Naive thymus-derived CD4-positive, alpha-beta T cell (primary cell): ENCODE measurements around the gene TTC7B. TPM values are rescaled to one million over a fixed set of nuclear protein-coding genes. Genes with fewer than 3 reads are reported as not detected.

Experiments used
- ATAC-seq: fragments of 150-1000 bp; cut with Tn5 transposase; 2 replicates; pipeline ENCODE4 v1.10.0; 2021; ENCODE audit warnings: mild to moderate bottlenecking, moderate library complexity
- CTCF ChIA-PET: fragments of 350-600 bp; sonication (Branson Sonifier 250); formaldehyde crosslinking; loops from one replicate; lab custom pipeline; 2021; ENCODE audit warnings: antibody characterized with exemption; lab: Charles Lee
- POLR2A ChIA-PET: fragments of 350-600 bp; sonication (Branson Sonifier 250); formaldehyde crosslinking; loops from one replicate; lab custom pipeline; 2021; ENCODE audit warnings: antibody characterized with exemption, inconsistent platforms; lab: Charles Lee
- DNase-seq, 9 donors: peaks; one replicate each; pipeline versions ENCODE4 v3.0.0 to v3.0.0-alpha.2; 2020 to 2022; ENCODE audit warnings: mixed read lengths in 1 of 9
- H3K27ac ChIP-seq: one replicate; pipeline ENCODE4 v1.7.0; 2013; ENCODE audit warnings: mild to moderate bottlenecking, low read depth, low read length, moderate library complexity
- H3K27me3 ChIP-seq, 2 donors: one replicate each; pipeline ENCODE4 v1.7.0; 2013; ENCODE audit warnings: low read length in 2 of 2, mild to moderate bottlenecking in 2 of 2, moderate library complexity in 2 of 2; ENCODE audit not compliant: control insufficient read depth in 2 of 2, insufficient read depth in 2 of 2
- H3K36me3 ChIP-seq, 3 experiments: 1 replicate in 2 of 3; 2 replicates in 1 of 3; pipeline ENCODE4 v1.7.0; 2013; ENCODE audit warnings: low read length in 3 of 3, mild to moderate bottlenecking in 3 of 3, moderate library complexity in 1 of 3; ENCODE audit not compliant: insufficient read depth in 3 of 3, control insufficient read depth in 2 of 3
- H3K4me1 ChIP-seq, 2 donors: one replicate each; pipeline ENCODE4 v1.7.0; 2013; ENCODE audit warnings: low read length in 2 of 2, mild to moderate bottlenecking in 2 of 2, moderate library complexity in 1 of 2; ENCODE audit not compliant: control insufficient read depth in 2 of 2, insufficient read depth in 2 of 2
- H3K4me3 ChIP-seq: 2 replicates; pipeline ENCODE4 v1.7.0; 2013; ENCODE audit warnings: mild to moderate bottlenecking, low read length
- H3K9me3 ChIP-seq, 3 experiments: 1 replicate in 2 of 3; 2 replicates in 1 of 3; pipeline ENCODE4 v1.7.0; 2013; ENCODE audit warnings: low read length in 3 of 3; ENCODE audit not compliant: control insufficient read depth in 2 of 3
- H3K27ac Mint-ChIP-seq, 9 donors: one replicate each; pipeline ENCODE4 v1.8.0; 2020 to 2022; ENCODE audit warnings: mixed read lengths in 9 of 9, mild to moderate bottlenecking in 8 of 9, moderate library complexity in 5 of 9, inconsistent platforms in 2 of 9
- H3K27me3 Mint-ChIP-seq, 5 donors: one replicate each; pipeline ENCODE4 v1.8.0; 2021 to 2022; ENCODE audit warnings: mixed read lengths in 5 of 5, mild to moderate bottlenecking in 1 of 5
- H3K36me3 Mint-ChIP-seq, 5 donors: one replicate each; pipeline ENCODE4 v1.8.0; 2020 to 2022; ENCODE audit warnings: mixed read lengths in 5 of 5, mild to moderate bottlenecking in 3 of 5, inconsistent platforms in 1 of 5
- H3K4me1 Mint-ChIP-seq, 7 donors: one replicate each; pipeline ENCODE4 v1.8.0; 2020 to 2022; ENCODE audit warnings: mixed read lengths in 7 of 7, mild to moderate bottlenecking in 3 of 7, inconsistent platforms in 1 of 7
- H3K4me3 Mint-ChIP-seq, 10 donors: one replicate each; pipeline ENCODE4 v1.8.0; 2020 to 2022; ENCODE audit warnings: mild to moderate bottlenecking in 10 of 10, mixed read lengths in 10 of 10, moderate library complexity in 6 of 10, inconsistent platforms in 2 of 10
- H3K9me3 Mint-ChIP-seq, 11 donors: one replicate each; pipeline ENCODE4 v1.8.0; 2020 to 2022; ENCODE audit warnings: mixed read lengths in 11 of 11, mild to moderate bottlenecking in 4 of 11, inconsistent platforms in 1 of 11, moderate library complexity in 1 of 11
- intact Hi-C, 2 donors: fragments of 100-400 bp; cut with micrococcal nuclease; formaldehyde crosslinking; loops; one replicate each; pipeline ENCODE4 v1.15.1; 2023
- polyA plus RNA-seq, 2 donors: library from polyadenylated mRNA; unstranded; fragments of 300-500 nt; fragmentation: Illumina TruSeq; gene quantifications; one replicate each; pipeline ENCODE4 v1.2.3, GENCODE V29; 2021
- total RNA-seq, 6 experiments: library from RNA in 5 of 6; stranded (reverse) in 5 of 6; gene quantifications; 1 replicate in 5 of 6; 2 replicates in 1 of 6; pipeline ENCODE4 v1.2.3 and lab custom pipeline; 2021 to 2026

Gene TTC7B
- total and polyA plus RNA-seq, 7 experiments from 2014 or later, result 0.08 to 9.5 (median 3.4) TPM; not detected in 2

DNA sequence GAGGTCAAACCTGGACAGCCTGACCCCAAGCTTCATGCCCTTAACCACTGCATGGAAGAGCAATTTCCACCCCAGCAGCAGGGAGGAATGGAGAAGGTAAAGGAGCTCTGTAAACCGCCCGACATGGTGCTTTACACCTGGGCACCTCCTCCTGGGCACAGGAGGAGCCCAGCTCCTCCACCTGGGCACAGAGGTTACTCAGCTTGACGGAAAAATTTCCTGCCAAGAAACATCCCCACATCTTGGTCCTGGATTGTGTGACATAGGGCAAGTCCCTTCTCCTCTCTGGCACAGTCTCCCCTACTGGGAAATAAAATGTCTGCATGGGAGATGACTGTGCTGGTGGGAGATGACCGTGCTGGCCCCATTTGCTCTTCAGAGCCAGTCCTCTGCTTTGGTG lies 40.8 kb downstream of the TTC7B start:
- Histone ChIP-seq H3K4me3 (no peak overlapping the region), H3K27me3 (no peaks in the 10 kb centered on the region), H3K27ac (no peak overlapping the region), H3K4me1 (no peaks in the 10 kb centered on the region), H3K36me3 (no peaks in the 10 kb centered on the region), H3K9me3 (no peaks in the 10 kb centered on the region)
- POLR2A ChIA-PET, result no interaction called here
- Mint-ChIP-seq H3K27ac (peak overlapping the region in 1 of 9 donors; percentile 32), H3K4me3 (no peak overlapping the region), H3K9me3 (no peaks in the 10 kb centered on the region), H3K27me3 (no peaks in the 10 kb centered on the region), H3K36me3 (no peaks in the 10 kb centered on the region), H3K4me1 (no peaks in the 10 kb centered on the region)
- DNase-seq (no peak), ATAC-seq (no peak)
- intact Hi-C loops, result no loop called here
- CTCF ChIA-PET, result no interaction called here

DNA sequence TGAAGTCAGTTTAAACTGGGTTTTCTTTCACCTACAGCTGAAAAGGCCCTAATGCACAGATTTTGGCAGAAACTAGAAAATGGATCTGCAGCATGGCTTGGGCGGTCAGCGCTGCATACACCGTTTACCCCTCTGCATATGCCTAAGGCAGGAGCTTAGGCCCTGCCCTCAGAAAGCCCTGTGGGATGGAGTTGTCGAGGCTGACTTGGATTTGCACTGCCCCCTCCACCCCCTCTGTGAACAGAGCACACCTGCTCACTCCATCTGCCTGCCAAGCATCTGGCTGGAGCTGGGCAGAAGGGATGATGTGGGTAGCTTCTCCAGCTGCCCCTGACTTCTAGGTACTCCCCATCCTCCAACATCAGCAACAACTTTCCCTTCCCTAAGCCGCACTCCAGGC lies 41.9 kb downstream of the TTC7B start:
- no peak overlapping the region for H3K4me3 Mint-ChIP-seq
- Histone ChIP-seq H3K9me3 (no peaks in the 10 kb centered on the region), H3K27me3 (no peaks in the 10 kb centered on the region), H3K36me3 (no peaks in the 10 kb centered on the region), H3K27ac (no peak overlapping the region), H3K4me3 (no peak overlapping the region), H3K4me1 (no peaks in the 10 kb centered on the region)
- peaks cover 0 to 1% (median 0%) of the 10 kb centered on the region in 11 donors for H3K9me3 Mint-ChIP-seq
- H3K27me3 Mint-ChIP-seq, result no peaks in the 10 kb centered on the region
- H3K27ac Mint-ChIP-seq, result no peak overlapping the region
- POLR2A ChIA-PET, result no interaction called here
- DNase-seq (no peak), ATAC-seq (no peak)
- peaks cover 0 to 3% (median 0%) of the 10 kb centered on the region in 5 donors for H3K36me3 Mint-ChIP-seq
- CTCF ChIA-PET, result interaction anchor here (1.1 kb wide), 1 partner anchor 15 kb away, joined by 3 read pairs; no protein-coding TSS in a partner anchor
- intact Hi-C loops, result no loop called here
- H3K4me1 Mint-ChIP-seq, result no peaks in the 10 kb centered on the region

DNA sequence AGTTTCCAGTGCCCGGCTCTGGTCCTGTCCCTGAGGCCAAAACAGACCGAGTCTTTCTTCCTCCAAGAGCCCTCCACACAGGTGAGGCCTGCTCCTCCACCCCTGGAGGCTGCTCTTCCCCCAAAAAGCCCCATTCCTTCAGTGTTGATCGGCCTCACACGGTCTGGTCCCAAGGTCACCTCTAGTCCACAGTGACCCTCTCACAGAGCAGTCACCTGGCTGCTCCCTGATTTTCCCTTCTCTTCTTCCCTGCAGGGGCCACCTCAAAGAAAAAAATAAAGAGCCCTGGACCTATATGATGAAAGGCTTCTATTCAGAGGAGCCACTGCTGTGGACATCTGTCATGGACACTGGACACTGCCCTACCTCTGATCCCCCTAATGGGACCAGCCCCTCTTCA lies 42.5 kb downstream of the TTC7B start:
- POLR2A ChIA-PET, result no interaction called here
- H3K36me3 Mint-ChIP-seq, result peaks cover 0 to 3% (median 0%) of the 10 kb centered on the region in 5 donors
- ATAC-seq (no peak), DNase-seq (no peak)
- Histone ChIP-seq H3K9me3 (no peaks in the 10 kb centered on the region), H3K4me3 (no peak overlapping the region), H3K4me1 (no peaks in the 10 kb centered on the region), H3K27me3 (no peaks in the 10 kb centered on the region), H3K36me3 (no peaks in the 10 kb centered on the region), H3K27ac (no peak overlapping the region)
- H3K27ac Mint-ChIP-seq, result no peak overlapping the region
- intact Hi-C loops, result no loop called here
- no peak overlapping the region for H3K4me3 Mint-ChIP-seq
- no peaks in the 10 kb centered on the region for H3K4me1 Mint-ChIP-seq
- no peaks in the 10 kb centered on the region for H3K27me3 Mint-ChIP-seq
- H3K9me3 Mint-ChIP-seq, result peaks cover 0 to 3% (median 0%) of the 10 kb centered on the region in 11 donors
- CTCF ChIA-PET, result interaction anchor here (1.1 kb wide), 1 partner anchor 14 kb away, joined by 3 read pairs; no protein-coding TSS in a partner anchor

DNA sequence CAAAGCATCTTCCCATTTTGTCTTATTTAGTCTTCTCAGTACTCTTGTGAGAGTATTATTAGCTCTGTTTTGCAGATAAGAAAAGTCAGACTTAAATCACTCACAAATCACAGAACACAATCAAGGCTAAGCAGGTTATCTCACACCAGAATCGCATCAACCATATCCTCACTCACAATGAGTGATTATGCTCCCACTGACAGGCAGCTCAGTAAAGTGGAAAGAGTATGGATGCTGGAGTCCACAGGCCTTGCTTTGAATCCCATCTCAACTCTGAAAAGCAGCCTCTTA lies 43.1 kb downstream of the TTC7B start:
- Mint-ChIP-seq H3K9me3 (peaks cover 0 to 8% (median 4%) of the 10 kb centered on the region in 11 donors), H3K36me3 (peaks cover 0 to 5% (median 3%) of the 10 kb centered on the region in 5 donors), H3K27ac (no peak overlapping the region), H3K4me1 (no peaks in the 10 kb centered on the region), H3K27me3 (peaks cover 0 to 4% (median 0%) of the 10 kb centered on the region in 5 donors), H3K4me3 (no peak overlapping the region)
- ATAC-seq (no peak), DNase-seq (peak in 1 of 9 donors; percentile 3)
- ChIA-PET CTCF (interaction anchor here (1.1 kb wide), 1 partner anchor 14 kb away, joined by 3 read pairs; no protein-coding TSS in a partner anchor), POLR2A (no interaction called here)
- Histone ChIP-seq H3K36me3 (no peaks in the 10 kb centered on the region), H3K27me3 (no peaks in the 10 kb centered on the region), H3K27ac (no peak overlapping the region), H3K9me3 (peaks cover 0 to 4% (median 0%) of the 10 kb centered on the region in 3 experiments), H3K4me1 (no peaks in the 10 kb centered on the region), H3K4me3 (no peak overlapping the region)
- intact Hi-C loops, result no loop called here

DNA sequence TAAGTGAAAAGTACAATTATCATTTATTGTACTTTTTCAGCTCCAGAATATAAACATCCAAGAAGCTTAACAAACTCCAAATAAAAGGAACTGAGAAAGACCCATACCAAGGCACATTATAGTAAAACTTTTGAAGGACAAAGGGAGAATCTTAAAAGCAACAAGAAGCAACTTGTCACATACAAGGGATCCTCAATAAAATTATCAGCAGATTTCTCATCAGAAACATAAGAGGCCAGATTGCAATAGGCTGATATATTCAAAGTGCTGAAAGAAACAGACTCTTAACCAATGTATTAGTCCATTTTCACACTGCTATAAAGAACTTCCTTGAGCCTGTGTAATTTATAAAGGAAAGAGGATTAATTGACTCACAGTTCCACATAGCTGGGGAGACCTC lies 48.3 kb downstream of the TTC7B start:
- DNase-seq, result no peak
- no peaks in the 10 kb centered on the region for H3K36me3 ChIP-seq
- H3K4me3 Mint-ChIP-seq, result no peak overlapping the region
- H3K27ac ChIP-seq, result no peak overlapping the region
- H3K27ac Mint-ChIP-seq, result no peak overlapping the region
- H3K36me3 Mint-ChIP-seq, result peaks cover 6 to 26% (median 16%) of the 10 kb centered on the region in 5 donors
- H3K27me3 Mint-ChIP-seq, result peaks cover 0 to 21% (median 0%) of the 10 kb centered on the region in 5 donors
- ATAC-seq, result no peak
- H3K4me3 ChIP-seq, result no peak overlapping the region
- H3K4me1 Mint-ChIP-seq, result no peaks in the 10 kb centered on the region
- intact Hi-C loops, result no loop called here
- no peaks in the 10 kb centered on the region for H3K4me1 ChIP-seq
- ChIA-PET CTCF (interaction anchor here (3.2 kb wide), 1 partner anchor 9 kb away, joined by 11 read pairs; no protein-coding TSS in a partner anchor), POLR2A (no interaction called here)
- peaks cover 0 to 21% (median 0%) of the 10 kb centered on the region in 3 experiments for H3K9me3 ChIP-seq
- H3K9me3 Mint-ChIP-seq, result peaks cover 10 to 52% (median 30%) of the 10 kb centered on the region in 11 donors
- no peaks in the 10 kb centered on the region for H3K27me3 ChIP-seq

DNA sequence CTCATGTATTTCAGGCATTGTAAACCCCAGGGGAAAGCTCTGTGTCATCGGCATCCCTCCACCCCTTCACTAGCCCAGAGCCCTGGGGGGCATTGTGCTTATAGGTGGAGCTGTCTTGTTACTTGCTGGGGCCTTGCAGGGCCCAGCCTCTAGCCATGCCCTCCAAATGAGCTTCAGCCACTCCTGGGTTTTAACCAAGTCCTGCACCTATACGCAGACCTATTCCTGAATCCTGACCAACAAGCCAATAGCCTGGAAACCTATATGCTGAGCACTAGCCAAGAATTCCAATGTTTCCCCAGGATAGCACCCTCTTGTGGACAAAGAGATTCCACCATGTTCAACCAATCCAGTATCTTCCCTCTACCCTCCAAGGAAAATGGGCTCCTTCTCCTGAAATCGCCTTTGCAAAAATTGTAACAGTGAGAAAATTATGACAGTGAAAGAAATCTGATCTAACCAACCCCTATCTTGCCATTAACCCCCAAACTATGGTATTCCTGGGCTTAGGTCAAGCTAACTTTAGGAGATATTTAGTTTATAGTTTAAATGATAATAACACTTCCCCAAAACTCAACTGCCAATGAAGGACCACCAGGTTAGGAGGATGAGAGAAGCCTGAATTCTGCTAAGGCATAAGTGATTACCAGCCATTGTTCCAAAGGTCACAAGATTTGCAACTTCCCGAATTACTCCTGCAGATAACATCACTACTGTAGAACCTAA lies 55.5 kb downstream of the TTC7B start:
- ChIA-PET POLR2A (interaction anchor here (4.8 kb wide), 1 partner anchor 377 kb away, joined by 58 read pairs; no protein-coding TSS in a partner anchor), CTCF (interaction anchor here (1.1 to 1.7 kb wide), 2 partner anchors 10 to 822 kb away, joined by 3 to 6 read pairs; no protein-coding TSS in a partner anchor)
- Histone ChIP-seq H3K27me3 (no peaks in the 10 kb centered on the region), H3K27ac (no peak overlapping the region), H3K36me3 (no peaks in the 10 kb centered on the region), H3K4me1 (peaks cover 7 to 21% of the 10 kb centered on the region in 2 donors), H3K4me3 (no peak overlapping the region), H3K9me3 (no peaks in the 10 kb centered on the region)
- Mint-ChIP-seq H3K9me3 (peaks cover 3 to 29% (median 13%) of the 10 kb centered on the region in 11 donors), H3K36me3 (peaks cover 4 to 11% (median 8%) of the 10 kb centered on the region in 5 donors), H3K4me1 (peaks cover 12 to 29% (median 23%) of the 10 kb centered on the region in 7 donors), H3K27ac (peak overlapping the region in 1 of 9 donors; percentile 1), H3K4me3 (no peak overlapping the region), H3K27me3 (peaks cover 0 to 34% (median 6%) of the 10 kb centered on the region in 5 donors)
- DNase-seq, result no peak
- ATAC-seq, result no peak
- intact Hi-C loops, result no loop called here
